DND-41 (cell line): ENCODE data around the gene PRPS1L1.

Source experiments
- ATAC-seq: fragments of 200-7000 bp; cut with Tn5 transposase; 3 replicates; pipeline ENCODE4 v1.9.1; 2021; ENCODE audit warnings: low read depth; ENCODE audit not compliant: insufficient read depth
- DNase-seq: peaks from one replicate; pipeline ENCODE4 v3.0.0-alpha.2; 2020
- H2AFZ ChIP-seq: 2 replicates; pipeline ENCODE4 v1.6.0; 2012; ENCODE audit warnings: low read depth, low read length
- H3K27ac ChIP-seq: 2 replicates; pipeline ENCODE4 v1.5.1; 2012; ENCODE audit warnings: low read length, inconsistent platforms
- H3K27me3 ChIP-seq: fragments of 200-600 bp; sonication (generic); 2 replicates; pipeline ENCODE4 v1.6.0; 2012; ENCODE audit warnings: low read length, mild to moderate bottlenecking, inconsistent platforms; ENCODE audit not compliant: insufficient read depth, poor library complexity
- H3K36me3 ChIP-seq: 2 replicates; pipeline ENCODE4 v1.5.1; 2012; ENCODE audit warnings: low read length, inconsistent platforms; ENCODE audit not compliant: insufficient read depth
- H3K4me1 ChIP-seq: 2 replicates; pipeline ENCODE4 v1.5.1; 2012; ENCODE audit warnings: mild to moderate bottlenecking, low read length; ENCODE audit not compliant: insufficient read depth
- H3K4me2 ChIP-seq: 2 replicates; pipeline ENCODE4 v1.6.0; 2012; ENCODE audit warnings: mild to moderate bottlenecking, moderate library complexity, low read length, inconsistent platforms; ENCODE audit not compliant: insufficient read depth
- H3K4me3 ChIP-seq, 2 experiments: fragments of 200-600 bp in 1 of 2; shearing (Covaris generic) in 1 of 2; 2 replicates each; pipeline ENCODE4 v1.5.1; 2012 to 2016; ENCODE audit warnings: inconsistent platforms in 2 of 2, low read length in 2 of 2, mild to moderate bottlenecking in 2 of 2, low read depth in 1 of 2, moderate library complexity in 1 of 2
- H3K79me2 ChIP-seq: 2 replicates; pipeline ENCODE4 v1.6.0; 2012; ENCODE audit warnings: low read length, inconsistent platforms; ENCODE audit not compliant: insufficient read depth
- H3K9ac ChIP-seq: 2 replicates; pipeline ENCODE4 v1.6.0; 2012; ENCODE audit warnings: low read depth, mild to moderate bottlenecking, inconsistent platforms, low read length, moderate library complexity
- H3K9me3 ChIP-seq: 2 replicates; pipeline ENCODE4 v1.5.1; 2012; ENCODE audit warnings: low read length, moderate library complexity, mild to moderate bottlenecking, inconsistent platforms; ENCODE audit not compliant: insufficient read depth, severe bottlenecking
- H4K20me1 ChIP-seq: 2 replicates; pipeline ENCODE4 v1.6.0; 2012; ENCODE audit warnings: low read length; ENCODE audit not compliant: insufficient read depth
- CTCF ChIP-seq: IDR thresholded peaks from 2 replicates; pipeline ENCODE4 v1.5.1; 2012; ENCODE audit warnings: borderline replicate concordance, low read length, moderate library complexity, mild to moderate bottlenecking; ENCODE audit not compliant: poor library complexity, severe bottlenecking; ENCODE audit errors: extremely low read depth
- EZH2 ChIP-seq: IDR thresholded peaks from 3 replicates; pipeline ENCODE4 v1.6.1; 2012; ENCODE audit warnings: borderline replicate concordance, low read depth, mild to moderate bottlenecking, moderate library complexity, low read length, inconsistent platforms; ENCODE audit not compliant: severe bottlenecking

PRPS1L1 gene

GRCh38 chr7:17985473-17986239, 42.0 kb downstream of the PRPS1L1 start:
- no peak overlapping the region for H2AFZ ChIP-seq

GRCh38 chr7:17984288-17984687, 43.4 kb downstream of the PRPS1L1 start:
- Histone ChIP-seq H3K9me3 (no peaks in the 10 kb centered on the region), H3K4me1 (no peaks in the 10 kb centered on the region), H3K9ac (no peak overlapping the region), H3K36me3 (no peaks in the 10 kb centered on the region), H3K79me2 (no peaks in the 10 kb centered on the region), H4K20me1 (no peaks in the 10 kb centered on the region), H3K4me3 (no peak overlapping the region), H3K4me2 (no peak overlapping the region), H3K27ac (no peak overlapping the region), H2AFZ (no peak overlapping the region), H3K27me3 (no peaks in the 10 kb centered on the region)
- ATAC-seq (no peak), DNase-seq (no peak)
- no peak for TF ChIP-seq EZH2
- TF ChIP-seq CTCF = no peak

More at GRCh38 chr7:17985473-17986239, 42.0 kb downstream of the PRPS1L1 start:
- no peaks in the 10 kb centered on the region for H3K4me1 ChIP-seq
- H3K27me3 ChIP-seq = no peaks in the 10 kb centered on the region
- ATAC-seq (no peak), DNase-seq (no peak)
- no peak overlapping the region for H3K4me2 ChIP-seq
- H3K79me2 ChIP-seq = no peaks in the 10 kb centered on the region
- H4K20me1 ChIP-seq = no peaks in the 10 kb centered on the region
- TF ChIP-seq EZH2 = no peak
- no peak for TF ChIP-seq CTCF
- H3K4me3 ChIP-seq = no peak overlapping the region
- no peaks in the 10 kb centered on the region for H3K9me3 ChIP-seq
- no peak overlapping the region for H3K9ac ChIP-seq
- no peaks in the 10 kb centered on the region for H3K36me3 ChIP-seq
- H3K27ac ChIP-seq = no peak overlapping the region

- H3K27me3 ChIP-seq = no peaks in the 10 kb centered on the region
- no peak overlapping the region for H3K4me2 ChIP-seq
- ATAC-seq (no peak), DNase-seq (no peak)
- no peak overlapping the region for H2AFZ ChIP-seq
- no peak overlapping the region for H3K27ac ChIP-seq
- TF ChIP-seq EZH2 (no peak), CTCF (no peak)
- no peaks in the 10 kb centered on the region for H3K9me3 ChIP-seq
- no peaks in the 10 kb centered on the region for H3K4me1 ChIP-seq
- no peaks in the 10 kb centered on the region for H3K79me2 ChIP-seq
- no peaks in the 10 kb centered on the region for H4K20me1 ChIP-seq
- H3K4me3 ChIP-seq = no peak overlapping the region
- no peak overlapping the region for H3K9ac ChIP-seq
- no peaks in the 10 kb centered on the region for H3K36me3 ChIP-seq
These were observed 44.2 kb downstream of the PRPS1L1 start for GRCh38 chr7:17983221-17984062.
